ENCODE data around the gene ZNF385A.

Gene ZNF385A

DNA sequence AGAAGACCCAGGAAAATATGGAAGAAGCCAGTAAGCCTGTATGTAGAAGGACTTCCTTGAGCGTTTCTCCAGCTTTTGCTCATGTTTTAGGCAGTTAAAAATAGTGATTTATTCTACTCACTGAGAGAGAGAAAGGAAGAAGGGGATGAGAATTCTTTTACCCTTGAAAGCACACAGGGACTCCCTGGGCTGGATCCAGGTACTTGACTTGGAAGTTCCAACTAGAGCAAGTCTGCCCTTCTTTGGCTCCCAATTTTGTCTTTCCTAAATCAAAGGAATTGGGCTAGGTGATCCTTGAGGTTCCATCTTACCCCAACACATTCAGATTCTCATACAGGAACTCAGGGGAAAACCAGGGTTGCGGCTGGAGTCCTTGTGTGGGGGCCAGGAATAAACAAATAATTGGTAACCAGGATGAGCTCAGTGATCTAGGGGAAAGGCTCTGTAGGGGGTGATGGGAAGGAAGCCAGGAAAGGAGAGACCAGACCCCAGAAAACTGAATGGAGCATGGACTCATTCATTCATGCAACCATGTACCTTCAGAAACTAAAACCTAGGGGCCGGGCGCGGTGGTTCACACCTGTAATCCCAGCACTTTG, 46.0 kb upstream of the ZNF385A start:
- Histone ChIP-seq H3K27me3 (ENCODE audit: insufficient read depth, low read length, poor library complexity) (peaks cover 30% of the 10 kb centered on the region), H2AFZ (ENCODE audit: low read depth, low read length) (no peak overlapping the region), H3K36me3 (ENCODE audit: insufficient read depth, low read length) (no peaks in the 10 kb centered on the region), H3K9ac (ENCODE audit: low read depth, low read length) (no peak overlapping the region), H3K9me3 (ENCODE audit: insufficient read depth, low read length, severe bottlenecking) (no peaks in the 10 kb centered on the region), H3K4me1 (ENCODE audit: insufficient read depth, low read length) (no peaks in the 10 kb centered on the region), H4K20me1 (ENCODE audit: insufficient read depth, low read length) (no peaks in the 10 kb centered on the region), H3K4me2 (ENCODE audit: insufficient read depth, low read length) (no peak overlapping the region), H3K27ac (ENCODE audit: low read length) (no peak overlapping the region), H3K4me3 (ENCODE audit: low read depth in 1 of 2, low read length in 2 of 2) (no peak overlapping the region), H3K79me2 (ENCODE audit: insufficient read depth, low read length) (no peaks in the 10 kb centered on the region)
- ATAC-seq (ENCODE audit: insufficient read depth, low read depth) = no peak
- DNase-seq = no peak
- no peak for TF ChIP-seq EZH2 (IDR thresholded peaks at IDR 0.05; ENCODE audit: borderline replicate concordance, low read depth, low read length, severe bottlenecking)
- TF ChIP-seq, protein P1, sequence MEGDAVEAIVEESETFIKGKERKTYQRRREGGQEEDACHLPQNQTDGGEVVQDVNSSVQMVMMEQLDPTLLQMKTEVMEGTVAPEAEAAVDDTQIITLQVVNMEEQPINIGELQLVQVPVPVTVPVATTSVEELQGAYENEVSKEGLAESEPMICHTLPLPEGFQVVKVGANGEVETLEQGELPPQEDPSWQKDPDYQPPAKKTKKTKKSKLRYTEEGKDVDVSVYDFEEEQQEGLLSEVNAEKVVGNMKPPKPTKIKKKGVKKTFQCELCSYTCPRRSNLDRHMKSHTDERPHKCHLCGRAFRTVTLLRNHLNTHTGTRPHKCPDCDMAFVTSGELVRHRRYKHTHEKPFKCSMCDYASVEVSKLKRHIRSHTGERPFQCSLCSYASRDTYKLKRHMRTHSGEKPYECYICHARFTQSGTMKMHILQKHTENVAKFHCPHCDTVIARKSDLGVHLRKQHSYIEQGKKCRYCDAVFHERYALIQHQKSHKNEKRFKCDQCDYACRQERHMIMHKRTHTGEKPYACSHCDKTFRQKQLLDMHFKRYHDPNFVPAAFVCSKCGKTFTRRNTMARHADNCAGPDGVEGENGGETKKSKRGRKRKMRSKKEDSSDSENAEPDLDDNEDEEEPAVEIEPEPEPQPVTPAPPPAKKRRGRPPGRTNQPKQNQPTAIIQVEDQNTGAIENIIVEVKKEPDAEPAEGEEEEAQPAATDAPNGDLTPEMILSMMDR (IDR thresholded peaks at IDR 0.05; ENCODE audit: borderline replicate concordance, extremely low read depth, low read length, poor library complexity, severe bottlenecking) = no peak

DNA sequence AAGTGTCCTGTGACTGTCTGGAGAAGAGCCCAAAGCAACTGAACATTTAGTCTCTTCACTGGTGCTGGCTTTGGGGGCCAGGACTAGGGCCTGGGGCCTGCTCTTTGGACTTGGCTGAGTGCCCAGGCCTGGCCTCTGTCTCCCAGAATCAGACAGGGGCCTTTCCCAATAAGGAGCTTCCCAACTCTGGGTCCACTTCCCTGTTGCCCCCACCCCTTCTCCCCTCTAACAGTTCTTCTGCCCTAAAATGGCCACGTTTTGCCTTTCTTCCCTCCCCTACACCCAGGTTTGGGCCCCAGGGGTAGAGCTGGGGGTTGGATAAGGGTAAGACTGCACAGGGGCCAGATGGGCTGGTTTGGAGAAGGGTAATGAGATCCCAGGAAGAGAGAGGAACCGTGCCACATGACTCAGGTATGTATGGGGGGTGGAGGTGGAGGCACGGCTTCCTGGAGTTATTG, 44.5 kb upstream of the ZNF385A start:
- no peak overlapping the region for H3K9ac ChIP-seq (ENCODE audit: low read depth, low read length)
- H3K27ac ChIP-seq (ENCODE audit: low read length) = no peak overlapping the region
- no peaks in the 10 kb centered on the region for H3K79me2 ChIP-seq (ENCODE audit: insufficient read depth, low read length)
- H3K4me1 ChIP-seq (ENCODE audit: insufficient read depth, low read length) = no peaks in the 10 kb centered on the region
- H4K20me1 ChIP-seq (ENCODE audit: insufficient read depth, low read length) = no peaks in the 10 kb centered on the region
- ATAC-seq (ENCODE audit: insufficient read depth, low read depth) (no peak), DNase-seq (no peak)
- H3K9me3 ChIP-seq (ENCODE audit: insufficient read depth, low read length, severe bottlenecking) = no peaks in the 10 kb centered on the region
- no peak overlapping the region for H3K4me3 ChIP-seq (ENCODE audit: low read depth in 1 of 2, low read length in 2 of 2)
- no peak overlapping the region for H2AFZ ChIP-seq (ENCODE audit: low read depth, low read length)
- TF ChIP-seq EZH2 (IDR thresholded peaks at IDR 0.05; ENCODE audit: borderline replicate concordance, low read depth, low read length, severe bottlenecking) = no peak
- TF ChIP-seq, protein P1 (IDR thresholded peaks at IDR 0.05; ENCODE audit: borderline replicate concordance, extremely low read depth, low read length, poor library complexity, severe bottlenecking) = no peak
- no peak overlapping the region for H3K4me2 ChIP-seq (ENCODE audit: insufficient read depth, low read length)
- peaks cover 44% of the 10 kb centered on the region for H3K27me3 ChIP-seq (ENCODE audit: insufficient read depth, low read length, poor library complexity)
- no peaks in the 10 kb centered on the region for H3K36me3 ChIP-seq (ENCODE audit: insufficient read depth, low read length)

DNA sequence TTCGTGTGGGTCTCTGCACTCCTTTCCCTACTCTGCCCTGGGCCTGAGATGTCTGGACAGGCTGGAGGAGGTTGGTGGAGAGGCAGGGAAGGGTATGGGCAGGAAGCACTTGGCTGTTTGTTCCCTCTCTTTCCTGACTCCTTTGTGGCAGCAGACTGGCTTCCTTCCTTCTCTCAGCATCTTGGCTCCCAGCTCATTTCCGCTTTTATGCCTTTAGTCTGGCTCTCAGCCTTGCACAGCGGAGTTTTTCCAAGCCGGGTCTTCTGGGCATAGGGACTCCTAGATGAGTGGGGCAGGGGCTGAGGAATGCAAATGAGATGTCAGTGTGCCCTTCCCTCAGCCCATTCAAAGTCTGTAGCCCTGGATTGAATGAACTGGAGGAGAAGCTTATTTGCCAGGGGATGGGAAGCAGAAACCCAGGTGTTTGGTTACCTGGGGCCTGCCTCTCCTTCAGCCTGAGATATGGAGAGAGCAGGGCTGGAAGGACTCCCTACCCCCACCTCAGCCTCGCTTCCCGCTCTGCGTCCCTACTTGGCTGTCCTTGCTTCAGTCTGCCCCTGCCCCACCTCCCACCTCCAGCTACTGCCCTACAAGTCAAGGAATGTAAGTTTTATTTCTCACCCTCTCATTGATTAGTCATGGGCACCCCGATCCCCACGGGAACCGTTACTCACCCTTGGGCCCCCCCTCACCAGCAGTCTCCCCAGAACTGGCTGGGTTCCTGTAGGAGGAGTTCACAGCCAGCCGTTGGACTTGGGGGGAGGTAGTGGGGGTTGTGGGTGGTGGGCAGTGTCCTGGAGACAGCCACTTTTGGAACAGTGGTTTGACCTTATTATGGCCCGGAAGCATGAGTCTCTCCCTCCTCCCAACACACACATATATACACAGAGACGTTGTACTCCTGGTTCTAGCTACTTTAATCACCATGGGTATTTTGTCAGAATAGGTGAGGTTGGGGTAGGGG, 43.8 kb upstream of the ZNF385A start:
- peaks cover 45% of the 10 kb centered on the region for H3K27me3 ChIP-seq (ENCODE audit: insufficient read depth, low read length, poor library complexity)
- H3K36me3 ChIP-seq (ENCODE audit: insufficient read depth, low read length) = no peaks in the 10 kb centered on the region
- H3K27ac ChIP-seq (ENCODE audit: low read length) = no peak overlapping the region
- ATAC-seq (ENCODE audit: insufficient read depth, low read depth) (no peak), DNase-seq (no peak)
- no peak overlapping the region for H3K9ac ChIP-seq (ENCODE audit: low read depth, low read length)
- no peak overlapping the region for H2AFZ ChIP-seq (ENCODE audit: low read depth, low read length)
- no peak overlapping the region for H3K4me3 ChIP-seq (ENCODE audit: low read depth in 1 of 2, low read length in 2 of 2)
- no peaks in the 10 kb centered on the region for H3K9me3 ChIP-seq (ENCODE audit: insufficient read depth, low read length, severe bottlenecking)
- H3K79me2 ChIP-seq (ENCODE audit: insufficient read depth, low read length) = no peaks in the 10 kb centered on the region
- no peaks in the 10 kb centered on the region for H3K4me1 ChIP-seq (ENCODE audit: insufficient read depth, low read length)
- TF ChIP-seq EZH2 (IDR thresholded peaks at IDR 0.05; ENCODE audit: borderline replicate concordance, low read depth, low read length, severe bottlenecking) = no peak
- TF ChIP-seq, protein P1 (IDR thresholded peaks at IDR 0.05; ENCODE audit: borderline replicate concordance, extremely low read depth, low read length, poor library complexity, severe bottlenecking) = no peak
- H4K20me1 ChIP-seq (ENCODE audit: insufficient read depth, low read length) = no peaks in the 10 kb centered on the region
- no peak overlapping the region for H3K4me2 ChIP-seq (ENCODE audit: insufficient read depth, low read length)

Data from DND-41 (cell line).